GM23338 (cell line): Measurements from ENCODE around the gene PARD6A.

Experiments
- EZH2 ChIP-seq: fragments of 200-600 bp; sonication (generic); IDR thresholded peaks from one replicate; pipeline ENCODE4 v1.8.0; 2017; ENCODE audit warnings: antibody characterized with exemption, mild to moderate bottlenecking, low read depth; ENCODE audit not compliant: unreplicated experiment
- JUNB ChIP-seq: IDR thresholded peaks from one replicate; pipeline ENCODE4 v1.6.1; 2016; ENCODE audit warnings: antibody characterized with exemption; ENCODE audit not compliant: unreplicated experiment
- POLR2AphosphoS5 ChIP-seq: IDR thresholded peaks from 2 replicates; pipeline ENCODE4 v1.6.1; 2016; ENCODE audit warnings: antibody characterized with exemption, low read depth
- TF ChIP-seq, protein P1 (sequence below), 2 experiments: fragments of 200-600 bp in 1 of 2; sonication (generic) in 1 of 2; conservative IDR thresholded peaks; 2 replicates each; pipeline versions ENCODE4 v1.5.1 to v1.6.1; 2016 to 2017; ENCODE audit warnings: antibody characterized with exemption in 2 of 2, low read depth in 2 of 2, mild to moderate bottlenecking in 2 of 2, moderate library complexity in 1 of 2

DNA sequence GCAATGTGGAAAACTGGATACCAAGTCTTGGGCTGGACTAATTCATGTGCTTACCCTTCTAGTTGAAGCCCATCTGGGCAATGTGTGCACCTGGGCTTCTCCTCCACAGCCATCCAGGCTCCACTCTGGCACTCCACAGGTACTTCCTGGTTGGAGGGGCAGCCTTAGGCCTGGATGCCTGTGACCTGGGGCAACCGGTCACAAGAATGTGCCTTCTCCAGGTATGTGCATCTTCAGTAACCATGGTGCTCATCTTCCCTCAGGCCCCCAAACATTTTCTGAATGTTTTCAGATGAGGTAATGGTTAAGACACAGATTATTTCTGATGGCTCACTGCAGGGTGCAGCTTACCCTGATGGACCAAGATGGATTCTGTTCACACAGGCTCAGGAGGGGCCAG is 17.0 kb downstream of the PARD6A start:
- TF ChIP-seq EZH2, result no peak
- TF ChIP-seq, protein P1, sequence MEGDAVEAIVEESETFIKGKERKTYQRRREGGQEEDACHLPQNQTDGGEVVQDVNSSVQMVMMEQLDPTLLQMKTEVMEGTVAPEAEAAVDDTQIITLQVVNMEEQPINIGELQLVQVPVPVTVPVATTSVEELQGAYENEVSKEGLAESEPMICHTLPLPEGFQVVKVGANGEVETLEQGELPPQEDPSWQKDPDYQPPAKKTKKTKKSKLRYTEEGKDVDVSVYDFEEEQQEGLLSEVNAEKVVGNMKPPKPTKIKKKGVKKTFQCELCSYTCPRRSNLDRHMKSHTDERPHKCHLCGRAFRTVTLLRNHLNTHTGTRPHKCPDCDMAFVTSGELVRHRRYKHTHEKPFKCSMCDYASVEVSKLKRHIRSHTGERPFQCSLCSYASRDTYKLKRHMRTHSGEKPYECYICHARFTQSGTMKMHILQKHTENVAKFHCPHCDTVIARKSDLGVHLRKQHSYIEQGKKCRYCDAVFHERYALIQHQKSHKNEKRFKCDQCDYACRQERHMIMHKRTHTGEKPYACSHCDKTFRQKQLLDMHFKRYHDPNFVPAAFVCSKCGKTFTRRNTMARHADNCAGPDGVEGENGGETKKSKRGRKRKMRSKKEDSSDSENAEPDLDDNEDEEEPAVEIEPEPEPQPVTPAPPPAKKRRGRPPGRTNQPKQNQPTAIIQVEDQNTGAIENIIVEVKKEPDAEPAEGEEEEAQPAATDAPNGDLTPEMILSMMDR (conservative IDR thresholded peaks at IDR 0.05; ENCODE audit: low read depth in 2 of 2), result no peak
- no peak for TF ChIP-seq POLR2AphosphoS5
- no peak for TF ChIP-seq JUNB
